Esophagus (tissue), 2 donors: ENCODE measurements around the gene PRKCH. TPM values are rescaled to one million over a fixed set of nuclear protein-coding genes. Genes with fewer than 3 reads are reported as not detected.
"Not testable (repeated sequence)": the region's sequence is repeated elsewhere in the genome, so short reads cannot be mapped to it uniquely, and the experiment has no call there.

Experiments
- H3K27ac ChIP-seq, 2 donors: one replicate each; pipeline ENCODE4 v1.5.1; 2013; ENCODE audit warnings: low read depth in 2 of 2, mild to moderate bottlenecking in 2 of 2, inconsistent platforms in 1 of 2, low read length in 1 of 2, moderate library complexity in 1 of 2
- H3K27me3 ChIP-seq, 2 donors: one replicate each; pipeline ENCODE4 v1.6.1; 2013; ENCODE audit warnings: low read length in 2 of 2, control low read depth in 1 of 2, mild to moderate bottlenecking in 1 of 2; ENCODE audit not compliant: insufficient read depth in 2 of 2, control insufficient read depth in 1 of 2
- H3K36me3 ChIP-seq, 2 donors: one replicate each; pipeline ENCODE4 v1.6.1; 2013; ENCODE audit warnings: low read length in 1 of 2; ENCODE audit not compliant: control insufficient read depth in 2 of 2, insufficient read depth in 2 of 2
- H3K4me1 ChIP-seq, 2 donors: one replicate each; pipeline ENCODE4 v1.6.1; 2013; ENCODE audit warnings: low read length in 1 of 2; ENCODE audit not compliant: control insufficient read depth in 2 of 2, insufficient read depth in 2 of 2
- H3K4me3 ChIP-seq, 2 donors: one replicate each; pipeline ENCODE4 v1.5.1; 2013; ENCODE audit warnings: low read length in 2 of 2, mild to moderate bottlenecking in 2 of 2, low read depth in 1 of 2, moderate library complexity in 1 of 2
- H3K9me3 ChIP-seq, 2 donors: one replicate each; pipeline ENCODE4 v1.6.1; 2013; ENCODE audit warnings: mild to moderate bottlenecking in 2 of 2, low read depth in 1 of 2, low read length in 1 of 2, moderate library complexity in 1 of 2; ENCODE audit not compliant: control insufficient read depth in 2 of 2, insufficient read depth in 1 of 2
- WGBS, 2 donors: extraction: QIAGEN DNeasy Blood & Tissue Kit; methylation state at CpG; one replicate each; pipeline ENCODE4 v1.1.7; 2013; 5-methylcytosine and 5-hydroxymethylcytosine counted together
- polyA plus RNA-seq, 2 donors: library from polyadenylated mRNA; stranded (reverse); fragments of 200-250 nt; gene quantifications; one replicate each; pipeline ENCODE4 v1.2.3, GENCODE V29; 2013
- donor health status: healthy with polysubstance abuse.
- donor health status: Bipolar disorder and iron deficiency.

Gene PRKCH
- polyA plus RNA-seq, 2 donors: 17.3 to 17.6 TPM

GRCh38 chr14:61401461-61401860 is 80.1 kb downstream of the PRKCH start:
- Histone ChIP-seq H3K4me3 (no peak overlapping the region), H3K4me1 (no peaks in the 10 kb centered on the region), H3K27me3 (no peaks in the 10 kb centered on the region), H3K9me3 (no peaks in the 10 kb centered on the region), H3K36me3 (no peaks in the 10 kb centered on the region), H3K27ac (no peak overlapping the region)
- WGBS, 2 donors: 82 to 85% methylated on average over 2 of the region's 2 CpGs

GRCh38 chr14:61403411-61403810 is 82.0 kb downstream of the PRKCH start:
- Histone ChIP-seq H3K27me3 (no peaks in the 10 kb centered on the region), H3K36me3 (no peaks in the 10 kb centered on the region), H3K4me1 (no peaks in the 10 kb centered on the region), H3K4me3 (no peak overlapping the region), H3K9me3 (no peaks in the 10 kb centered on the region), H3K27ac (no peak overlapping the region)
- 60 to 75% methylated on average over 2 of the region's 2 CpGs for WGBS, 2 donors

GRCh38 chr14:61404637-61405036 is 83.3 kb downstream of the PRKCH start:
- no peaks in the 10 kb centered on the region for H3K36me3 ChIP-seq
- peaks cover 0 to 2% of the 10 kb centered on the region in 2 donors for H3K4me1 ChIP-seq
- H3K27ac ChIP-seq: no peak overlapping the region
- no peaks in the 10 kb centered on the region for H3K9me3 ChIP-seq
- no peaks in the 10 kb centered on the region for H3K27me3 ChIP-seq
- WGBS, 2 donors: 89 to 94% methylated on average over 1 of the region's 1 CpG
- H3K4me3 ChIP-seq: no peak overlapping the region

- Histone ChIP-seq H3K4me3 (no peak overlapping the region), H3K27ac (no peak overlapping the region), H3K36me3 (peaks cover 0 to 3% of the 10 kb centered on the region in 2 donors), H3K4me1 (peaks cover 2% of the 10 kb centered on the region in 2 donors), H3K27me3 (no peaks in the 10 kb centered on the region), H3K9me3 (no peaks in the 10 kb centered on the region)
- 51 to 67% methylated on average over 4 of the region's 4 CpGs for WGBS, 2 donors
These were observed 84.8 kb downstream of the PRKCH start for GRCh38 chr14:61406198-61406597.

- Histone ChIP-seq H3K9me3 (no peaks in the 10 kb centered on the region), H3K4me1 (peaks cover 2% of the 10 kb centered on the region in 2 donors), H3K4me3 (no peak overlapping the region), H3K27me3 (no peaks in the 10 kb centered on the region), H3K36me3 (peaks cover 0 to 3% of the 10 kb centered on the region in 2 donors), H3K27ac (no peak overlapping the region)
- WGBS, 2 donors: 52 to 57% methylated on average over 6 of the region's 6 CpGs
These were observed 85.3 kb downstream of the PRKCH start for GRCh38 chr14:61406675-61407074.

- no peak overlapping the region for H3K4me3 ChIP-seq
- H3K9me3 ChIP-seq: no peaks in the 10 kb centered on the region
- no peaks in the 10 kb centered on the region for H3K27me3 ChIP-seq
- H3K4me1 ChIP-seq: peaks cover 2% of the 10 kb centered on the region in 2 donors
- WGBS, 2 donors: 94 to 95% methylated on average over 6 of the region's 6 CpGs
- no peak overlapping the region for H3K27ac ChIP-seq
- H3K36me3 ChIP-seq: peaks cover 0 to 3% of the 10 kb centered on the region in 2 donors
These were observed 87.1 kb downstream of the PRKCH start for GRCh38 chr14:61408498-61408897.

- Histone ChIP-seq H3K27me3 (no peaks in the 10 kb centered on the region), H3K4me1 (peaks cover 2% of the 10 kb centered on the region in 2 donors), H3K9me3 (no peaks in the 10 kb centered on the region), H3K27ac (no peak overlapping the region), H3K36me3 (peaks cover 0 to 3% of the 10 kb centered on the region in 2 donors), H3K4me3 (no peak overlapping the region)
- WGBS, 2 donors: 44 to 87% methylated on average over 1 of the region's 1 CpG
These were observed 88.4 kb downstream of the PRKCH start for GRCh38 chr14:61409782-61410181.

- H3K9me3 ChIP-seq, H3K4me3 ChIP-seq, H3K36me3 ChIP-seq, H3K27me3 ChIP-seq, H3K27ac ChIP-seq: not testable (repeated sequence)
- H3K4me1 ChIP-seq: peaks cover 2 to 14% of the 10 kb centered on the region in 2 donors
- WGBS, 2 donors: 91 to 97% methylated on average over 4 of the region's 4 CpGs
These were observed 94.6 kb downstream of the PRKCH start for GRCh38 chr14:61415934-61416333.

- no peak overlapping the region for H3K4me3 ChIP-seq
- WGBS, 2 donors: 56 to 70% methylated on average over 2 of the region's 2 CpGs
- no peaks in the 10 kb centered on the region for H3K36me3 ChIP-seq
- H3K4me1 ChIP-seq: peaks cover 2 to 14% of the 10 kb centered on the region in 2 donors
- no peaks in the 10 kb centered on the region for H3K27me3 ChIP-seq
- peaks cover 0 to 2% of the 10 kb centered on the region in 2 donors for H3K9me3 ChIP-seq
- peak overlapping the region in 1 of 2 donors; percentile 46 for H3K27ac ChIP-seq
These were observed 95.2 kb downstream of the PRKCH start for GRCh38 chr14:61416591-61416990.

GRCh38 chr14:61417141-61417540 is 95.8 kb downstream of the PRKCH start:
- Histone ChIP-seq H3K9me3 (peaks cover 0 to 2% of the 10 kb centered on the region in 2 donors), H3K27me3 (no peaks in the 10 kb centered on the region), H3K4me1 (peaks cover 2 to 14% of the 10 kb centered on the region in 2 donors), H3K36me3 (no peaks in the 10 kb centered on the region), H3K4me3 (no peak overlapping the region), H3K27ac (no peak overlapping the region)
- WGBS, 2 donors: 56 to 76% methylated on average over 4 of the region's 4 CpGs
